Measurements from ENCODE around the gene TCP10L. TPM values are rescaled to one million over a fixed set of nuclear protein-coding genes. Genes with fewer than 3 reads are reported as not detected.
A peak's percentile ranks its signal among the peaks of the same experiment; 100 is the strongest.
"Not testable (repeated sequence)": the region's sequence is repeated elsewhere in the genome, so short reads cannot be mapped to it uniquely, and the experiment has no call there.

TCP10L gene
- total and polyA plus RNA-seq, 7 donors, result 0.51 to 2.8 (median 1.4) TPM; not detected in 2

- H3K9me3 ChIP-seq, result peaks cover 0 to 7% (median 0%) of the 10 kb centered on the region in 4 donors
- intact Hi-C loops (cut with DNase I), result no loop called here
- 61 to 70% methylated on average over 5 of the region's 5 CpGs for WGBS, 2 donors
- TF ChIP-seq POLR2AphosphoS5 (IDR thresholded peaks at IDR 0.05), result no peak
- no peak for TF ChIP-seq EP300 (IDR thresholded peaks at IDR 0.05)
- TF ChIP-seq CTCF (IDR thresholded peaks at IDR 0.05), result no peak
- TF ChIP-seq POLR2A (IDR thresholded peaks at IDR 0.05), result no peak
- no peak overlapping the region for H3K4me3 ChIP-seq
- H3K27ac ChIP-seq, result peak overlapping the region in 1 of 4 donors; percentile 21
- H3K36me3 ChIP-seq, result no peaks in the 10 kb centered on the region
- no peaks in the 10 kb centered on the region for H3K4me1 ChIP-seq
- H3K27me3 ChIP-seq, result no peaks in the 10 kb centered on the region
- DNase-seq, result no peak
Observed at GRCh38 chr21:32562426-32562825, 22.9 kb downstream of the TCP10L start.

GRCh38 chr21:32561476-32561875 lies 23.8 kb downstream of the TCP10L start:
- H3K4me3 ChIP-seq; DNase-seq; H3K4me1 ChIP-seq; H3K36me3 ChIP-seq; H3K27ac ChIP-seq; H3K9me3 ChIP-seq; H3K27me3 ChIP-seq; intact Hi-C loops (cut with DNase I): not testable (repeated sequence)
- 84 to 91% methylated on average over 1 of the region's 1 CpG for WGBS, 2 donors

- WGBS, 2 donors, result 94 to 97% methylated on average over 3 of the region's 3 CpGs
- peaks cover 0 to 7% (median 0%) of the 10 kb centered on the region in 4 donors for H3K9me3 ChIP-seq
- intact Hi-C loops (cut with DNase I), result no loop called here
Observed at GRCh38 chr21:32560896-32561295, 24.4 kb downstream of the TCP10L start.

GRCh38 chr21:32559006-32559610 lies 26.2 kb downstream of the TCP10L start:
- Histone ChIP-seq H3K4me3 (no peak overlapping the region), H3K9me3 (no peaks in the 10 kb centered on the region), H3K27ac (no peak overlapping the region), H3K27me3 (no peaks in the 10 kb centered on the region), H3K36me3 (no peaks in the 10 kb centered on the region), H3K4me1 (no peaks in the 10 kb centered on the region)
- TF ChIP-seq CTCF (IDR thresholded peaks at IDR 0.05) (no peak), POLR2A (IDR thresholded peaks at IDR 0.05) (no peak), POLR2AphosphoS5 (IDR thresholded peaks at IDR 0.05) (no peak), EP300 (IDR thresholded peaks at IDR 0.05) (no peak)
- WGBS, 2 donors, result 85 to 87% methylated on average over 6 of the region's 6 CpGs
- intact Hi-C loops (cut with DNase I), result no loop called here
- DNase-seq, result no peak

More at GRCh38 chr21:32560896-32561295, 24.4 kb downstream of the TCP10L start:
- Histone ChIP-seq H3K4me3 (no peak overlapping the region), H3K27me3 (no peaks in the 10 kb centered on the region), H3K4me1 (no peaks in the 10 kb centered on the region), H3K27ac (no peak overlapping the region), H3K36me3 (no peaks in the 10 kb centered on the region)
- TF ChIP-seq EP300 (IDR thresholded peaks at IDR 0.05) (no peak), POLR2AphosphoS5 (IDR thresholded peaks at IDR 0.05) (no peak), CTCF (IDR thresholded peaks at IDR 0.05) (no peak)
- DNase-seq, result no peak

- H3K4me1 ChIP-seq, result no peaks in the 10 kb centered on the region
- H3K4me3 ChIP-seq, result no peak overlapping the region
- WGBS, 2 donors, result 75 to 91% methylated on average over 3 of the region's 3 CpGs
- H3K27me3 ChIP-seq, result no peaks in the 10 kb centered on the region
- H3K36me3 ChIP-seq, result no peaks in the 10 kb centered on the region
- intact Hi-C loops (cut with DNase I), result no loop called here
- H3K9me3 ChIP-seq, result no peaks in the 10 kb centered on the region
- no peak overlapping the region for H3K27ac ChIP-seq
- TF ChIP-seq CTCF (IDR thresholded peaks at IDR 0.05), result no peak
- no peak for TF ChIP-seq POLR2A (IDR thresholded peaks at IDR 0.05)
- TF ChIP-seq EP300 (IDR thresholded peaks at IDR 0.05), result no peak
- DNase-seq, result no peak
Observed at GRCh38 chr21:32558106-32558505, 27.2 kb downstream of the TCP10L start.
